Raji (cell line): ENCODE measurements around the gene PTGER4.
A peak's percentile ranks its signal among the peaks of the same experiment; 100 is the strongest.

Experiments
- POLR2A ChIP-seq: IDR thresholded peaks from 2 replicates; pipeline ENCODE4 v1.6.1; 2011; ENCODE audit warnings: low read depth, low read length, control low read depth; ENCODE audit not compliant: insufficient read depth

Gene PTGER4

GRCh38 chr5:40666657-40667056 lies 13.1 kb upstream of the PTGER4 start:
- no peak for TF ChIP-seq POLR2A

GRCh38 chr5:40667161-40667663 lies 12.5 kb upstream of the PTGER4 start:
- no peak for TF ChIP-seq POLR2A

- no peak for TF ChIP-seq POLR2A
Measured at GRCh38 chr5:40669606-40670390, 9.9 kb upstream of the PTGER4 start.

GRCh38 chr5:40672425-40672824 lies 7.3 kb upstream of the PTGER4 start:
- TF ChIP-seq POLR2A: no peak

- TF ChIP-seq POLR2A: no peak
Measured at GRCh38 chr5:40674661-40675235, 5.0 kb upstream of the PTGER4 start.

GRCh38 chr5:40675396-40676133 lies 4.2 kb upstream of the PTGER4 start:
- TF ChIP-seq POLR2A: no peak

GRCh38 chr5:40676613-40677343 lies 2.9 kb upstream of the PTGER4 start:
- no peak for TF ChIP-seq POLR2A

GRCh38 chr5:40677456-40677855 lies 2.3 kb upstream of the PTGER4 start:
- no peak for TF ChIP-seq POLR2A

GRCh38 chr5:40678026-40678425 lies 1.7 kb upstream of the PTGER4 start:
- no peak for TF ChIP-seq POLR2A

- TF ChIP-seq POLR2A: no peak
Measured at GRCh38 chr5:40678460-40679147, 1.1 kb upstream of the PTGER4 start.

- TF ChIP-seq POLR2A: peak; percentile 56
Measured at GRCh38 chr5:40679148-40679912, 385 bp upstream of the PTGER4 start.

GRCh38 chr5:40680741-40681362 lies 1.1 kb downstream of the PTGER4 start:
- 0 out of 2 replicates have a peak, but pooled peaks have one; percentile 3 for TF ChIP-seq POLR2A
